Measurements from ENCODE around the gene LAMB4. TPM values are rescaled to one million over a fixed set of nuclear protein-coding genes. Genes with fewer than 3 reads are reported as not detected.

LAMB4 gene
- total RNA-seq, 2 experiments from 2014 or later = 0.08 to 0.11 TPM

GRCh38 chr7:108045154-108045553, 85.0 kb downstream of the LAMB4 start:
- intact Hi-C loops (cut with DNase I, micrococcal nuclease) = no loop called here
- H3K36me3 Mint-ChIP-seq (ENCODE audit: low read depth) = no peaks in the 10 kb centered on the region
- H3K27me3 Mint-ChIP-seq = peaks cover 9% of the 10 kb centered on the region
- no peak overlapping the region for H3K4me3 Mint-ChIP-seq
- Histone ChIP-seq H3K4me3 (ENCODE audit: low read length) (no peak overlapping the region), H3K4me1 (ENCODE audit: insufficient read depth, low read length) (peaks cover 7% of the 10 kb centered on the region), H3K36me3 (ENCODE audit: insufficient read depth, low read length) (no peaks in the 10 kb centered on the region), H3K9me3 (ENCODE audit: control insufficient read depth in 1 of 2, insufficient read depth in 1 of 2, low read length in 2 of 2) (no peaks in the 10 kb centered on the region), H3K27ac (ENCODE audit: low read depth in 1 of 2, low read length in 2 of 2) (no peak overlapping the region), H3K27me3 (ENCODE audit: control insufficient read depth in 1 of 2, insufficient read depth in 2 of 2, low read length in 2 of 2) (no peaks in the 10 kb centered on the region)
- H3K9me3 Mint-ChIP-seq = no peaks in the 10 kb centered on the region
- CTCF ChIA-PET = no interaction called here
- no peak for ATAC-seq (ENCODE audit: poor library complexity)
- no peaks in the 10 kb centered on the region for H3K4me1 Mint-ChIP-seq (ENCODE audit: low read depth)
- no peak overlapping the region for H3K27ac Mint-ChIP-seq
- POLR2A ChIA-PET = no interaction called here
- TF ChIP-seq CTCF (IDR thresholded peaks at IDR 0.05) = no peak
- no peak for DNase-seq

GRCh38 chr7:108044345-108044744, 85.8 kb downstream of the LAMB4 start:
- POLR2A ChIA-PET = no interaction called here

GRCh38 chr7:108038986-108039385, 91.2 kb downstream of the LAMB4 start:
- Mint-ChIP-seq H3K4me1 (ENCODE audit: low read depth) (no peaks in the 10 kb centered on the region), H3K36me3 (ENCODE audit: low read depth) (no peaks in the 10 kb centered on the region), H3K4me3 (no peak overlapping the region), H3K9me3 (no peaks in the 10 kb centered on the region), H3K27ac (no peak overlapping the region), H3K27me3 (peaks cover 18% of the 10 kb centered on the region)
- H3K4me3 ChIP-seq (ENCODE audit: low read length) = no peak overlapping the region
- ChIA-PET CTCF (no interaction called here), POLR2A (no interaction called here)
- H3K4me1 ChIP-seq (ENCODE audit: insufficient read depth, low read length) = no peaks in the 10 kb centered on the region
- no peak overlapping the region for H3K27ac ChIP-seq (ENCODE audit: low read depth in 1 of 2, low read length in 2 of 2)
- no peaks in the 10 kb centered on the region for H3K9me3 ChIP-seq (ENCODE audit: control insufficient read depth in 1 of 2, insufficient read depth in 1 of 2, low read length in 2 of 2)
- ATAC-seq (ENCODE audit: poor library complexity) = no peak
- no peaks in the 10 kb centered on the region for H3K36me3 ChIP-seq (ENCODE audit: insufficient read depth, low read length)
- DNase-seq = no peak
- intact Hi-C loops (cut with DNase I, micrococcal nuclease) = no loop called here
- no peaks in the 10 kb centered on the region for H3K27me3 ChIP-seq (ENCODE audit: control insufficient read depth in 1 of 2, insufficient read depth in 2 of 2, low read length in 2 of 2)
- no peak for TF ChIP-seq CTCF (IDR thresholded peaks at IDR 0.05)

More at GRCh38 chr7:108044345-108044744, 85.8 kb downstream of the LAMB4 start:
- CTCF ChIA-PET = no interaction called here
- peaks cover 9% of the 10 kb centered on the region for H3K27me3 Mint-ChIP-seq
- H3K4me1 ChIP-seq (ENCODE audit: insufficient read depth, low read length) = peaks cover 7% of the 10 kb centered on the region
- H3K27ac ChIP-seq (ENCODE audit: low read depth in 1 of 2, low read length in 2 of 2) = no peak overlapping the region
- no peaks in the 10 kb centered on the region for H3K9me3 Mint-ChIP-seq
- no peaks in the 10 kb centered on the region for H3K36me3 ChIP-seq (ENCODE audit: insufficient read depth, low read length)
- intact Hi-C loops (cut with DNase I, micrococcal nuclease) = no loop called here
- H3K4me1 Mint-ChIP-seq (ENCODE audit: low read depth) = no peaks in the 10 kb centered on the region
- H3K36me3 Mint-ChIP-seq (ENCODE audit: low read depth) = no peaks in the 10 kb centered on the region
- H3K9me3 ChIP-seq (ENCODE audit: control insufficient read depth in 1 of 2, insufficient read depth in 1 of 2, low read length in 2 of 2) = no peaks in the 10 kb centered on the region
- ATAC-seq (ENCODE audit: poor library complexity) = no peak
- no peak overlapping the region for H3K4me3 Mint-ChIP-seq
- no peak for TF ChIP-seq CTCF (IDR thresholded peaks at IDR 0.05)
- H3K27ac Mint-ChIP-seq = no peak overlapping the region
- H3K4me3 ChIP-seq (ENCODE audit: low read length) = no peak overlapping the region
- H3K27me3 ChIP-seq (ENCODE audit: control insufficient read depth in 1 of 2, insufficient read depth in 2 of 2, low read length in 2 of 2) = no peaks in the 10 kb centered on the region
- DNase-seq = no peak
